GM12892 (cell line): ENCODE measurements around the gene ELF1.
A peak's percentile ranks its signal among the peaks of the same experiment; 100 is the strongest.
"Not testable (repeated sequence)": the region's sequence is repeated elsewhere in the genome, so short reads cannot be mapped to it uniquely, and the experiment has no call there.

Source experiments
- DNase-seq: peaks from one replicate; pipeline ENCODE4 v3.0.0; 2011; ENCODE audit not compliant: insufficient read length
- FAIRE-seq: peaks from 2 replicates; lab custom pipeline; 2011; peaks lifted over from hg19 to GRCh38; lab: Jason Lieb, UNC
- POLR2A ChIP-seq: IDR thresholded peaks from 2 replicates; pipeline ENCODE4 v1.6.1; 2011; ENCODE audit warnings: low read depth, low read length, control low read depth
- POLR2AphosphoS5 ChIP-seq: IDR thresholded peaks from 2 replicates; pipeline ENCODE4 v1.6.1; 2011; ENCODE audit warnings: low read depth, low read length, control low read depth
- TAF1 ChIP-seq: IDR thresholded peaks from 2 replicates; pipeline ENCODE4 v1.6.1; 2011; ENCODE audit warnings: low read depth, mild to moderate bottlenecking, control low read depth, low read length, borderline replicate concordance

The ELF1 gene

GRCh38 chr13:40911341-40911740 is 107.8 kb downstream of the ELF1 start:
- TF ChIP-seq POLR2AphosphoS5: no peak
- TF ChIP-seq TAF1: no peak
- TF ChIP-seq POLR2A: no peak
- DNase-seq (no peak), FAIRE-seq (no peak)

- no peak for TF ChIP-seq POLR2A
- no peak for TF ChIP-seq POLR2AphosphoS5
- no peak for TF ChIP-seq TAF1
- DNase-seq (no peak), FAIRE-seq (peak; percentile 78)
These were observed 108.6 kb downstream of the ELF1 start for GRCh38 chr13:40910324-40911050.

GRCh38 chr13:40909541-40910200 is 109.4 kb downstream of the ELF1 start:
- DNase-seq, FAIRE-seq: not testable (repeated sequence)

- no peak for FAIRE-seq
- no peak for TF ChIP-seq POLR2A
- TF ChIP-seq POLR2AphosphoS5: no peak
- no peak for TF ChIP-seq TAF1
These were observed 110.6 kb downstream of the ELF1 start for GRCh38 chr13:40908546-40908945.

GRCh38 chr13:40901032-40901431 is 118.1 kb downstream of the ELF1 start:
- FAIRE-seq, DNase-seq: not testable (repeated sequence)

More at GRCh38 chr13:40908546-40908945, 110.6 kb downstream of the ELF1 start:
- DNase-seq: no peak

GRCh38 chr13:40900568-40900967 is 118.5 kb downstream of the ELF1 start:
- DNase-seq, FAIRE-seq: not testable (repeated sequence)

GRCh38 chr13:40897053-40897452 is 122.1 kb downstream of the ELF1 start:
- no peak for DNase-seq

GRCh38 chr13:40895227-40896184 is 123.6 kb downstream of the ELF1 start:
- TF ChIP-seq POLR2AphosphoS5 (no peak), TAF1 (no peak), POLR2A (no peak)
- DNase-seq: no peak
- FAIRE-seq: no peak

More at GRCh38 chr13:40897053-40897452, 122.1 kb downstream of the ELF1 start:
- no peak for FAIRE-seq
- no peak for TF ChIP-seq POLR2A
- TF ChIP-seq POLR2AphosphoS5: no peak

- DNase-seq, FAIRE-seq: not testable (repeated sequence)
These were observed 125.5 kb downstream of the ELF1 start for GRCh38 chr13:40893573-40893972.

- DNase-seq (no peak), FAIRE-seq (no peak)
- TF ChIP-seq POLR2AphosphoS5 (no peak), TAF1 (no peak), POLR2A (no peak)
These were observed 133.1 kb downstream of the ELF1 start for GRCh38 chr13:40886017-40886416.

- not testable (repeated sequence) for FAIRE-seq, DNase-seq
These were observed 134.9 kb downstream of the ELF1 start for GRCh38 chr13:40884175-40884574.
